ENCODE results near the gene CEMIP.
A peak's percentile ranks its signal among the peaks of the same experiment; 100 is the strongest.

CEMIP gene

GRCh38 chr15:80850941-80851451, 71.8 kb downstream of the CEMIP start:
- no peak for DNase-seq (ENCODE audit: low read depth, low spot score)

- DNase-seq (ENCODE audit: low read depth, low spot score) = no peak
These were observed 73.5 kb downstream of the CEMIP start for GRCh38 chr15:80852676-80853075.

GRCh38 chr15:80854104-80854503, 74.9 kb downstream of the CEMIP start:
- DNase-seq (ENCODE audit: low read depth, low spot score) = no peak

- DNase-seq (ENCODE audit: low read depth, low spot score) = no peak
These were observed 76.0 kb downstream of the CEMIP start for GRCh38 chr15:80855206-80855605.

- no peak for DNase-seq (ENCODE audit: low read depth, low spot score)
These were observed 77.2 kb downstream of the CEMIP start for GRCh38 chr15:80856400-80856799.

GRCh38 chr15:80856809-80857377, 77.7 kb downstream of the CEMIP start:
- no peak for DNase-seq (ENCODE audit: low read depth, low spot score)

- DNase-seq (ENCODE audit: low read depth, low spot score) = no peak
These were observed 82.6 kb downstream of the CEMIP start for GRCh38 chr15:80861731-80862170.

- DNase-seq (ENCODE audit: low read depth, low spot score) = no peak
These were observed 85.5 kb downstream of the CEMIP start for GRCh38 chr15:80864666-80865065.

- peak; percentile 50 for DNase-seq (ENCODE audit: low read depth, low spot score)
These were observed 87.8 kb downstream of the CEMIP start for GRCh38 chr15:80866936-80867335.

- no peak for DNase-seq (ENCODE audit: low read depth, low spot score)
These were observed 91.2 kb downstream of the CEMIP start for GRCh38 chr15:80870366-80870765.

GRCh38 chr15:80870893-80871292, 91.7 kb downstream of the CEMIP start:
- DNase-seq (ENCODE audit: low read depth, low spot score) = no peak

GRCh38 chr15:80871858-80872257, 92.7 kb downstream of the CEMIP start:
- DNase-seq (ENCODE audit: low read depth, low spot score) = no peak

GRCh38 chr15:80873366-80873952, 94.3 kb downstream of the CEMIP start:
- DNase-seq (ENCODE audit: low read depth, low spot score) = no peak

- no peak for DNase-seq (ENCODE audit: low read depth, low spot score)
These were observed 96.6 kb downstream of the CEMIP start for GRCh38 chr15:80875568-80876347.

GRCh38 chr15:80876348-80876674, 97.1 kb downstream of the CEMIP start:
- no peak for DNase-seq (ENCODE audit: low read depth, low spot score)

- DNase-seq (ENCODE audit: low read depth, low spot score) = no peak
These were observed 99.2 kb downstream of the CEMIP start for GRCh38 chr15:80878242-80878866.

GRCh38 chr15:80878867-80879250, 99.7 kb downstream of the CEMIP start:
- DNase-seq (ENCODE audit: low read depth, low spot score) = no peak

- no peak for DNase-seq (ENCODE audit: low read depth, low spot score)
These were observed 100.9 kb downstream of the CEMIP start for GRCh38 chr15:80880086-80880485.

- no peak for DNase-seq (ENCODE audit: low read depth, low spot score)
These were observed 104.5 kb downstream of the CEMIP start for GRCh38 chr15:80883641-80884040.

- DNase-seq (ENCODE audit: low read depth, low spot score) = no peak
These were observed 105.9 kb downstream of the CEMIP start for GRCh38 chr15:80885016-80885579.

- DNase-seq (ENCODE audit: low read depth, low spot score) = no peak
These were observed 108.0 kb downstream of the CEMIP start for GRCh38 chr15:80887148-80887547.

- no peak for DNase-seq (ENCODE audit: low read depth, low spot score)
These were observed 109.7 kb downstream of the CEMIP start for GRCh38 chr15:80888846-80889245.
